Pons (tissue), 1 donor: Measurements from ENCODE around the gene UFC1.

ENCODE experiments used
- DNase-seq: peaks from one replicate; pipeline ENCODE4 v3.0.0-alpha.2; 2016; ENCODE audit warnings: low spot score

Gene UFC1

GRCh38 chr1:161193561-161194235 is 39.9 kb downstream of the UFC1 start:
- peak; percentile 91 for DNase-seq

GRCh38 chr1:161195171-161195570 is 41.4 kb downstream of the UFC1 start:
- peak; percentile 78 for DNase-seq

GRCh38 chr1:161196111-161196510 is 42.3 kb downstream of the UFC1 start:
- DNase-seq: no peak

DNA sequence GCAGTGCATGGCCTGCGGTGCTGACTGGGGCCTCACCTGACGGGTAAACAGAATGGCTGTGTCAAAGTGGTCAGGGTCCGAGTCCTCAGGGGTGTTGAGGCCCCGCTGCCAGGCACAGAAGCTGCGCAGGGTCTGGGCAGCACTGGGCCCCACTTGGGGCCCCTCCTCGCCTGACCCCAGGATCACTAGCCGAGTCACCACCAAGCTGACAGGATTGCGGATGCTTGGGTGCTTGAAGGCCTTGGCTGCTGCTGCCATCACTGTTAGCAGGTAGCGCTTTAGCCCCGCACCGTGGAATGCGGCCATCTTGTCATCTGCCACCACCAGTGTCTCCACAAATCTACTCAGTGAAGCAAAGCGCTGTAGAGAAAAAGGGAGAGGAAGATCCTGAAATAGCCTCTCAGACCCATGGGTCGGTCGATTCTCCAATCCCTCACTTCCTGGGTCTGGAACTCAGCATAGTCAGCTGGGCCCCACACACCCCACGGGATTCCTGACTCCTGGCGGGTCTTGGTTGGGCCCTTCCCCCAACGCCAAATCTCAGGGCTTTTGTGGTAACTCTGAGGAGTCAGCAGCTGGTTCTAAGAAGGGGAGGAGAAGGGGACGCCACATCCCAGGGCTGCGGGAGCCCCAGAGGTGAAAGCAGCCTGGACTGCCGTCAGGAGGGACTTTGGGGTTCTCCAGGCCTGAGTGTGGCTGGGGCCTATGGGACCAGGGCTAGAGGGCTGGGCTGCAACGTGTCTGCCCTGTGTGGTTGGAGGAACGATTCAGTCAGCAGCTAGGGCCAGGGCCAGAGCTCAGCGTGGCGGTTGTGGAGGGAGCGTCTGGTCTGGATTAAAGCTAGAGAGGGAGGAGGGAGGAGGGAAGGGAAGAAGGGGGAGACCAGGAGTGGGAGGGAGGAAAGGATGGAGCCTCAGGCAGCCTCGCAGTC is 43.0 kb downstream of the UFC1 start:
- no peak for DNase-seq

DNA sequence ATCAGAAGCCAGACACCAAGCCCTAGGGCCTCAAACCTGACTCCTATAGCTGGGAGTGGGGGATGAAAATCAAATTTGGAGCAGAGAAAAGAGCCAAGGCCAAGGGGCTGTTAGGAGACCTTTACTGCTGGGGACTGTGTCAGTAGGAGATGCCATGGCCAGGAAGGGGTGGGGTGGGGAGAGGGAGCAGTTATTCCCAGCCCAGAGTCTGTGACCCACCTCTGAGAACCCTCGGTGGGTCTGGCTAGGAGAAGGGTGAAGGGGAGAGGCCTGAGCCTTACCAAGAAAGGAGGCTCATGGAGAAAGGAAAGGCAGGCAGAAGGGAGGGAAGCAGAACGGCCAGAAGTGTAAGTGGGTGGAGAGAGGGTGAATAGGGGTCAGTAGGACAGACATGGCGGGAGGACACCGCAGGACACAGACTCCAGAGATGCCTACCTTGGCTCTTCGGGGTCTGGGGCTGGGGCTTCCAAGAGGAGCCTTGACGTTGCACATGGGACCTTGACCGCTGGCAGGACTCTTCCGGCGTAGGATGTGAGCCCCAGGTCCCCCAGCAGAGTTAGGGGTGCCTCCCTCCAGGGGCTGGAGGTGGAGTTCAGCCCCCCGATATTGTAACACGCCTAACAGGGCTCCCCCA is 43.9 kb downstream of the UFC1 start:
- DNase-seq: no peak

DNA sequence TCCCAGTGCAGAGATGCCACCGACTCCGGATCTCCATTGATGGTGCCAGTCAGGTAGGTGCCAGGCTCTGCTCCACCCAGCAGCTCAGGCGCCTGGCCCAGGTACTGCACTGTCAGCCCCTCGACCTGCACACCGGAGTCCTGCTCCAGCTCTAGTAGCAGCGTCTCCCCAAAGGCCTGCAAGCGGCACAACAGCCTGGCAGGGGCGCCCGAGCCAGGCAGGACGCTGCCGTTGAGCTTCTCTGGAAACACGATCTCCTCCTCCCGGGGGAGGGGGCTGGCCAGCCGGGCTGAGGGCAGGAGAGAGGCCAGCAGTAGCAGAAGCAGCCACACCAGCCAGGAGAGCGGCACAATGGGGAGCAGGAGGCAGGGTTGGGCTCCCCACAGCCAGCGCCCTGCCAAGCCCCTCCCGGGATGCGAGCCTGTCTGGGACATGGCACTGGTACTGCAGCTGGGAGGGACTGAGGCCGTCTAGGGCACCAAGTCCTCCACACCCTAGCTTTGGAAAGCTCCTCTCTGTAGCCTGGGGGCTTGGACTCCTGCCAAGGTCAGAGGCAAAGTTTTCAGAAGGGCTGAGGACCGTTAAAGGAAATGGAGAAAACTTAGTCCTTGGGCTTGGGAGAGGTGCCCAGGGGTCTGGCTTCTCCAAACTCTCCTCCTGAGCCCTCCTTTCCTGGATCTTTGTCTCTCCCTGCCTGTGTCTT is 44.6 kb downstream of the UFC1 start:
- DNase-seq: no peak

DNA sequence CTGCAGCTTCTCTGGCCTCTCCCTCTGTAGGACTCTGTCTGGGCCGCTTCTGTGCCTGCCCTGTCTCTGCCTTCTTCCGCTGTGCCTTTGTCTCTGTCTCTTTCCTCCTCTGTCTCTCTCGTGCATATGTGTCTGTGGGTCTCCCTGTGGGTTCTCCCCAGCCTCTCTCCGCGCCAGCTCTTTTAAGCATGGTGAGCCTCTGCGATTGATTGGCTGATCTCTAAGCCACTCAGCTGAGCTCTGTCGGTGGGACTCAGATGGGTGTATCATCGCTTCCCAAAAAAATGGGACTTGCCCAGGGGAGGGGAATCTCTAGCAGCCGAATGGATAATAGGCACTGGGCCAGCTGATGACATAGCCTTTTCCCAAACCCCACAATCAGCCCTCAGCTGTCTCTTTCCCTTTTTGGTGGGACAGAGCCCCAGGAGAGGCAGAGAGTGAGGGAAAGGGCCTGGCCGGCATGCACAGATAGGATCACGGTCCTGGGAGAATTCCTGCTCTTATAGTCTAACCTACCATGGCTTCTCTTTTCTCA is 45.2 kb downstream of the UFC1 start, which contains the start of gene ADAMTS4:
ADAMTS4 (minus strand) TSS at position 158 of the 535 bp plus-strand sequence. CDS start 427 bp downstream, outside the sequence.
- DNase-seq: peak; percentile 98

DNA sequence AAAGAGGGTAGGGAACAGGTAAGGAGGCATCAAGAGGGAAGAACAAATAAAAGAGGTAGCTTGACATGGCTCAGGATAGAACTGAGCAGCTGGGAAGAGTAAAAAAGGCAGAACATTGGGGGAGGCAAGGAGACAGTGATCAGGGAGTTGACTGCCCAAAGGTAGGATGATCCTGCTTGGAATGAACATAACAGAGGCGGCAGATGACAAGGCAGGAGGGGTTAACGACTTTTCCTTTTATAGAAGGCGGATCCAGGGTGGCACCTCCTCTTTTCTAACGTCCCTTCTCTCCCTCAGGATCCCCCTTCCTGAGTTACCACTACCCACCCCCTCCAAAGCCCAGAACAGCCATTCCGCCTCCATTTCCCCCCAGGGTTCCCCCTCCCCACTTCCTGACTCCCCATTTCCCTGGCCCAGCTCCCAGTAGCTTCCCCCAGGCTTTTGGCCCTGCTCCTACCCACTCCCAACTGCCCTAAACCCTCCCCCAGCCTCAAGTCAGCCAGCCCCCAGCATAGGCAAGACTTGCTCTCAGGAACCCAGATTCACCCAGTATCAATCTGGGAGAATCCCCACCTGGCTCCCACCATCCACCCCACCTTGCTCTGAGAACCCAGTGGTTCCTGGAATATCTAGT is 45.8 kb downstream of the UFC1 start:
- DNase-seq: peak; percentile 64

GRCh38 chr1:161200421-161200991 is 46.7 kb downstream of the UFC1 start:
- peak; percentile 97 for DNase-seq

GRCh38 chr1:161200992-161201835 is 47.4 kb downstream of the UFC1 start:
- DNase-seq: peak; percentile 73

DNA sequence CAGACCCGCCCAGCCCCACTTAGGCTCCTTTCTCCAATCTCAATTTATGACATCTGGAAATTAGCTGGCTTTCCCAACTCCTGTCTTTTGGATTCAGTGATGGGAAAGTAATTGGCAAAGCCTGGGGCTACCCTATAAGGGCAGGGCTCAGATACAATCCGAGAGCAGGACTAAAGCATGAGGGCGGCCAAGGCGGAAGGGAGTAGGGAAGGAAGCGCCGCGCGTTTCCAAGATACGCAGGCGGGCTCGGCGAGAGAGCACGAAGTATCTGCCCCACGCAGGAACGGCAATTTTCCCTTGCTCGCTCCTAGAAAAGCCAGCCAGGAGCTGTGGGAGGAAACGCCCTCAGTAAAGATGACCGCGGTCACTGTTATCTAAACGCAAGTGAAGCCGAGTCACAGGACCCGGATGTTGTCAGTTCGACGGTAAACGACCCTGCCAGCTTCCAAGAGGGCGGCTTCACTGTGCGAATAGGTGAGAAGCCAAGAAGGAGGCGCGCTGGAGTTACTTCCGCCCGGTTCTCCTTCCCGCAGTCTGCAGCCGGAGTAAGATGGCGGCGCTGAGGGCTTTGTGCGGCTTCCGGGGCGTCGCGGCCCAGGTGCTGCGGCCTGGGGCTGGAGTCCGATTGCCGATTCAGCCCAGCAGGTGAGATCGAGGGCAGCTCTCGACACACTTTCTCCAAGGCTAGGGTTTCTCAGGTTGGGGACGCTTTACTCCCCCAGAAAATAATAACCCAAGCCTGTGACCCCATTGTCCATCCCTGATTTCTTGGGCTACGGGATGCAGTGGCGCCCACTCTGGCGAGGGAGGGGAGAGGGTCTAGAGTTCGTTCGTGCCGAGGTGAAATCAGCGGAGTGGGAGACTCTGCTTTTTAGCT is 48.3 kb downstream of the UFC1 start, which contains the start of gene NDUFS2:
NDUFS2 (plus strand) TSS at position 532 of the 877 bp plus-strand sequence; CDS start at position 551, 19 bp downstream.
- DNase-seq: peak; percentile 100

DNA sequence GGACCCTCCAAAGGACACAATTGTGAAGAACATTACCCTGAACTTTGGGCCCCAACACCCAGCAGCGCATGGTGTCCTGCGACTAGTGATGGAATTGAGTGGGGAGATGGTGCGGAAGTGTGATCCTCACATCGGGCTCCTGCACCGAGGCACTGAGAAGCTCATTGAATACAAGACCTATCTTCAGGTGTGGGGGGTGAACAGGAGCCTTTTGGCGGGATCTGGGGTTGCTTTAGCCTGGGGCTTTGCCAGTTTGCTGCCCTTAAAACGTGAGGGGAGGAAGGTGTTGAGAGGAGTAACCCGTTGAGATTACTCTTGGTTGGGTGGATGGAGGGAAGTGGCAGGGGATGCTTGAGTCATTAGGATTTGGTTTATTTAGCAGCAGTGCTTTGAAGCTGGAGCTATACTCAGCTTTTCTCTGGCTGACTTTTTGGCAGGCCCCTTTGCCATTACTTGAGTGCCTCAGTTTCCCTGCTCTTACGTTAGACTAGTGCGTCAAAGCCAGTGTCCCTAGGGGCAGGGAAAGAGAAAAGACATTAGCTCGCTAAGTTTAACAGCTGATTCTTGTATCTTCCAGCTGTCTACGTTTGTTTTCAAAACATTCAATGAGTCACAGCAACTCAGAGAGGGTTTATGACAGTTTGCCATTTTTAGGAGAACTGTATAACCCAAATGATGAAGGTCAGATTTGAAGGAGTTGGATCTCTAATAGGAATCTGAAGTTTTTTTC is 52.8 kb downstream of the UFC1 start:
- no peak for DNase-seq

- DNase-seq: no peak
Measured at GRCh38 chr1:161207173-161207572, 53.4 kb downstream of the UFC1 start.
